HepG2 (cell line): ENCODE data around the gene SLC9A8. TPM values are rescaled to one million over a fixed set of nuclear protein-coding genes. Genes with fewer than 3 reads are reported as not detected.
A peak's percentile ranks its signal among the peaks of the same experiment; 100 is the strongest.

Experiments used
- ADNP ChIP-seq: sonication (generic); formaldehyde crosslinking; IDR thresholded peaks from 2 replicates; pipeline ENCODE4 v1.4.0; 2020; ENCODE audit warnings: missing genetic modification reagents
- EHMT2 ChIP-seq: fragments of 200-600 bp; sonication (generic); IDR thresholded peaks from 2 replicates; pipeline ENCODE4 v1.7.0; 2017; ENCODE audit warnings: antibody characterized with exemption, low read depth, low read length, borderline replicate concordance
- FOXP4 ChIP-seq: sonication (generic); formaldehyde crosslinking; IDR thresholded peaks from 2 replicates; pipeline ENCODE4 v1.4.0; 2020; ENCODE audit warnings: missing genetic modification reagents
- ISL2 ChIP-seq: sonication (generic); formaldehyde crosslinking; IDR thresholded peaks from 2 replicates; pipeline ENCODE4 v1.5.0; 2020; ENCODE audit warnings: missing genetic modification reagents
- LCORL ChIP-seq, 2 experiments: fragments of 450-650 bp in 1 of 2; sonication (generic) in 1 of 2; formaldehyde crosslinking in 1 of 2; IDR thresholded peaks; 2 replicates each; pipeline versions ENCODE4 v1.5.0 to v1.6.1; 2017 to 2020; ENCODE audit warnings: antibody characterized with exemption in 1 of 2, missing genetic modification reagents in 1 of 2
- MTERF4 ChIP-seq: sonication (generic); formaldehyde crosslinking; IDR thresholded peaks from 2 replicates; pipeline ENCODE4 v1.8.0; 2023; ENCODE audit warnings: mild to moderate bottlenecking, missing genetic modification reagents
- MYC ChIP-seq: sonication (generic); formaldehyde crosslinking; IDR thresholded peaks from 2 replicates; pipeline ENCODE4 v1.9.0; 2021; ENCODE audit warnings: missing genetic modification reagents, borderline replicate concordance
- NFE2 ChIP-seq: sonication (generic); formaldehyde crosslinking; IDR thresholded peaks from 2 replicates; pipeline ENCODE4 v1.4.0; 2020; ENCODE audit warnings: missing genetic modification reagents
- NPAS2 ChIP-seq: sonication (generic); formaldehyde crosslinking; IDR thresholded peaks from 2 replicates; pipeline ENCODE4 v1.8.0; 2022; ENCODE audit warnings: mild to moderate bottlenecking, missing genetic modification reagents, borderline replicate concordance
- STAT6 ChIP-seq: sonication (generic); formaldehyde crosslinking; IDR thresholded peaks from 2 replicates; pipeline ENCODE4 v1.4.0; 2020; ENCODE audit warnings: missing genetic modification reagents, mild to moderate bottlenecking, borderline replicate concordance
- TARDBP ChIP-seq: sonication (generic); formaldehyde crosslinking; IDR thresholded peaks from 2 replicates; pipeline ENCODE4 v1.8.0; 2022; ENCODE audit warnings: mild to moderate bottlenecking, missing genetic modification reagents
- ZFP36L1 ChIP-seq: sonication (generic); formaldehyde crosslinking; IDR thresholded peaks from 2 replicates; pipeline ENCODE4 v1.8.0; 2022; ENCODE audit warnings: mild to moderate bottlenecking, missing genetic modification reagents, moderate library complexity
- ZNF275 ChIP-seq: sonication (generic); formaldehyde crosslinking; IDR thresholded peaks from 2 replicates; pipeline ENCODE4 v1.8.0; 2022; ENCODE audit warnings: missing genetic modification reagents, mild to moderate bottlenecking, inconsistent platforms, borderline replicate concordance
- ZNF331 ChIP-seq: sonication (generic); formaldehyde crosslinking; IDR thresholded peaks from 2 replicates; pipeline ENCODE4 v1.4.0; 2020; ENCODE audit warnings: missing genetic modification reagents
- ZNF550 ChIP-seq: sonication (generic); formaldehyde crosslinking; IDR thresholded peaks from 2 replicates; pipeline ENCODE4 v1.4.0; 2020; ENCODE audit warnings: mild to moderate bottlenecking, missing genetic modification reagents, borderline replicate concordance
- ZNF589 ChIP-seq: sonication (generic); formaldehyde crosslinking; conservative IDR thresholded peaks from 2 replicates; pipeline ENCODE4 v1.8.0; 2022; ENCODE audit warnings: mild to moderate bottlenecking, moderate library complexity, missing genetic modification reagents
- ZNF629 ChIP-seq: sonication (generic); formaldehyde crosslinking; conservative IDR thresholded peaks from 2 replicates; pipeline ENCODE4 v1.5.0; 2020; ENCODE audit warnings: missing genetic modification reagents
- ZNF7 ChIP-seq: IDR thresholded peaks from 2 replicates; pipeline ENCODE4 v1.6.1; 2016; ENCODE audit warnings: missing biosample characterization, missing genetic modification reagents
- ZNF766 ChIP-seq: sonication (generic); formaldehyde crosslinking; IDR thresholded peaks from 2 replicates; pipeline ENCODE4 v1.5.0; 2020; ENCODE audit warnings: missing genetic modification reagents, borderline replicate concordance
- polyA plus RNA-seq, 8 experiments: library from polyadenylated mRNA; depleted of rRNA in 3 of 8; stranded (reverse) in 7 of 8; unstranded in 1 of 8; fragments of >200 nt; fragmentation: Illumina TruSeq in 4 of 8; extraction: Trizol in 4 of 8; gene quantifications; 2 replicates each; pipeline versions ENCODE4 v1.2.1 to v1.2.3, GENCODE V29; 2011 to 2016; ENCODE audit warnings: low read depth in 4 of 8, missing spikeins in 1 of 8, mixed read lengths in 1 of 8; ENCODE audit not compliant: insufficient read depth in 1 of 8
- total RNA-seq, 5 experiments: library from RNA; depleted of rRNA; stranded (reverse); fragments of >200 nt; fragmentation: Illumina TruSeq; extraction: Trizol; gene quantifications; 2 replicates each; pipeline ENCODE4 v1.2.3, GENCODE V29; 2016; ENCODE audit warnings: low read depth in 1 of 5

The SLC9A8 gene
- total and polyA plus RNA-seq, 2 of the 13 experiments (the other 11 are each of a cell fraction or from before 2014, with no cell fraction given): 4.1 to 7.4 TPM

GRCh38 chr20:49937027-49937929 lies 124.7 kb downstream of the SLC9A8 start (continued):
- TF ChIP-seq ZNF275 (CRISPR knock-in tag) (0 out of 2 replicates have a peak, but pooled peaks have one; percentile 36), ZNF629 (CRISPR knock-in tag) (peak; percentile 95), NFE2 (CRISPR knock-in tag) (no peak), TARDBP (0 out of 2 replicates have a peak, but pooled peaks have one; percentile 18), ZNF589 (0 out of 2 replicates have a peak, but pooled peaks have one; percentile 40), LCORL (IDR thresholded peaks at IDR 0.05) (no peak), LCORL (CRISPR knock-in tag; IDR thresholded peaks at IDR 0.05) (0 out of 2 replicates have a peak, but pooled peaks have one; percentile 46), ZFP36L1 (CRISPR knock-in tag) (0 out of 2 replicates have a peak, but pooled peaks have one; percentile 11), NPAS2 (peak; percentile 79; the same call in 1 of the 2 replicates), ISL2 (0 out of 2 replicates have a peak, but pooled peaks have one; percentile 43), MTERF4 (CRISPR knock-in tag) (0 out of 2 replicates have a peak, but pooled peaks have one; percentile 22), ZNF766 (CRISPR knock-in tag) (0 out of 2 replicates have a peak, but pooled peaks have one; percentile 44), STAT6 (CRISPR knock-in tag) (no peak), ADNP (CRISPR knock-in tag) (0 out of 2 replicates have a peak, but pooled peaks have one; percentile 32), ZNF550 (CRISPR knock-in tag) (0 out of 2 replicates have a peak, but pooled peaks have one; percentile 56), EHMT2 (no peak), ZNF331 (0 out of 2 replicates have a peak, but pooled peaks have one; percentile 0), MYC (CRISPR knock-in tag) (0 out of 2 replicates have a peak, but pooled peaks have one; percentile 28), FOXP4 (peak; percentile 41; the same call in 1 of the 2 replicates), ZNF7 (CRISPR knock-in tag) (0 out of 2 replicates have a peak, but pooled peaks have one; percentile 3)
